Spleen (tissue), 3 donors: Measurements from ENCODE around the gene RNF44.

Source experiments
- POLR2A ChIP-seq, 3 donors: fragments of 450-650 bp; IDR thresholded peaks; one replicate each; pipeline ENCODE4 v1.5.1; 2017; ENCODE audit warnings: antibody characterized with exemption in 3 of 3, mild to moderate bottlenecking in 1 of 3
- POLR2AphosphoS5 ChIP-seq, 3 donors: sonication (generic); formaldehyde crosslinking; IDR thresholded peaks; one replicate each; pipeline ENCODE4 v1.5.1; 2017; ENCODE audit warnings: antibody characterized with exemption in 3 of 3

DNA sequence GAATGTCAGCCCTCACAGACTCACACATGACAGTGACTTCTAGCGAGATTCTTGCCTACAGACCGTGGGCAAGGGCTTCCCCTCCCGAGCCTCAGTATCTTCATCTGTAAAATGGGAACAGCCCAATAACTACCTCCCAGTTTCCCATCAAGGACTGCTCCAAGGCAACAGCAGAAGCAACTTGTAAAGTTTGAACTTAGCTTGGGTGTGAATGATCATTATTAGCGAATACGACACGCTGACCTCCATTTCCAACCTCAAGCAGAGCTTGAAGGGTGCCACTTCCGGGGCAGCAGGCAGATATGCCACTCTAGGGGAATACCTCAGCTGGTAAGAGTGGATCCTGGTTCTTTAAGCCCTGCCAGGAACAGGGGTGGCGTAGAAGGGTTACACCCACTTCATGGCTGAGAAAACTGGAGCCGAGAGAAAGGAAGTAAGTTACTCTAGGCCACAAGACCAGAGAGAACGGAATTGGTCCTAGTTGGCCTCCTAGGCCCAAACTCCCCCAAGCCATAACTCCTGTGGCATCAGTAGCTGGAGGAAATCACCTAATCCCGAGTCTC lies 2.0 kb downstream of the RNF44 start:
- peak in 2 of 3 donors; percentile 47 to 91 for TF ChIP-seq POLR2AphosphoS5 (IDR thresholded peaks at IDR 0.05)
- peak in 2 of 3 donors; percentile 69 to 72 for TF ChIP-seq POLR2A (IDR thresholded peaks at IDR 0.05)
